Activated CD4-positive, alpha-beta T cell treated with anti-CD3 and anti-CD28 coated beads, Interleukin-2, amount 10 ng/mL, durations not matched to agents 7 days and 5 days (primary cell): ENCODE results near the gene SLC7A10. TPM values are rescaled to one million over a fixed set of nuclear protein-coding genes. Genes with fewer than 3 reads are reported as not detected.

Source experiments
- CTCF ChIA-PET: fragments of 350-600 bp; sonication (Branson Sonifier 250); formaldehyde crosslinking; loops from one replicate; lab custom pipeline; 2021; ENCODE audit warnings: antibody characterized with exemption; lab: Charles Lee
- POLR2A ChIA-PET: fragments of 350-600 bp; sonication (Branson Sonifier 250); formaldehyde crosslinking; loops from one replicate; lab custom pipeline; 2021; ENCODE audit warnings: antibody characterized with exemption; lab: Charles Lee
- DNase-seq: peaks from one replicate; pipeline ENCODE4 v3.0.0-alpha.2; 2020
- H3K27ac Mint-ChIP-seq: one replicate; pipeline ENCODE4 v1.8.0; 2021; ENCODE audit warnings: mild to moderate bottlenecking, moderate library complexity, mixed read lengths
- H3K27me3 Mint-ChIP-seq: one replicate; pipeline ENCODE4 v1.8.0; 2021; ENCODE audit warnings: mixed read lengths
- H3K36me3 Mint-ChIP-seq: one replicate; pipeline ENCODE4 v1.8.0; 2021; ENCODE audit warnings: low read depth, mixed read lengths
- H3K4me1 Mint-ChIP-seq: one replicate; pipeline ENCODE4 v1.8.0; 2021; ENCODE audit warnings: mixed read lengths
- H3K4me3 Mint-ChIP-seq: one replicate; pipeline ENCODE4 v1.8.0; 2021; ENCODE audit warnings: mild to moderate bottlenecking, moderate library complexity, mixed read lengths
- H3K9me3 Mint-ChIP-seq: one replicate; pipeline ENCODE4 v1.8.0; 2021; ENCODE audit warnings: mixed read lengths
- total RNA-seq, 2 experiments: library from RNA; stranded (reverse); gene quantifications; one replicate each; pipeline ENCODE4 v1.2.3, GENCODE V29; 2021

SLC7A10 gene
- total RNA-seq, 2 experiments from 2014 or later, result not detected

GRCh38 chr19:33161201-33161600 lies 64.4 kb downstream of the SLC7A10 start:
- ChIA-PET POLR2A (interaction anchor here (2.5 kb wide), 1 partner anchor 16 kb away, joined by 12 read pairs; no protein-coding TSS in a partner anchor), CTCF (interaction anchor here (1.3 to 10.2 kb wide), 5 partner anchors 10 to 23 kb away, joined by 3 to 58 read pairs (median 5); no protein-coding TSS in a partner anchor)
- H3K27me3 Mint-ChIP-seq, result no peaks in the 10 kb centered on the region
- H3K4me3 Mint-ChIP-seq, result no peak overlapping the region
- H3K4me1 Mint-ChIP-seq, result peaks cover 41% of the 10 kb centered on the region
- no peak for DNase-seq
- peaks cover 4% of the 10 kb centered on the region for H3K9me3 Mint-ChIP-seq
- H3K36me3 Mint-ChIP-seq, result peaks cover 4% of the 10 kb centered on the region
- peak overlapping the region; percentile 88 for H3K27ac Mint-ChIP-seq

GRCh38 chr19:33159893-33160292 lies 65.8 kb downstream of the SLC7A10 start:
- H3K27me3 Mint-ChIP-seq, result no peaks in the 10 kb centered on the region
- DNase-seq, result no peak
- peak overlapping the region; percentile 88 for H3K27ac Mint-ChIP-seq
- peaks cover 41% of the 10 kb centered on the region for H3K4me1 Mint-ChIP-seq
- CTCF ChIA-PET, result interaction anchor here (0.7 to 10.2 kb wide), 7 partner anchors 12 to 1518 kb away, joined by 3 to 58 read pairs (median 4); no protein-coding TSS in a partner anchor
- H3K9me3 Mint-ChIP-seq, result peaks cover 4% of the 10 kb centered on the region
- POLR2A ChIA-PET, result interaction anchor here (0.6 to 2.5 kb wide), 2 partner anchors 17 to 78 kb away, joined by 3 to 12 read pairs; no protein-coding TSS in a partner anchor
- H3K4me3 Mint-ChIP-seq, result peak overlapping the region; percentile 24
- H3K36me3 Mint-ChIP-seq, result peaks cover 4% of the 10 kb centered on the region

GRCh38 chr19:33159149-33159548 lies 66.5 kb downstream of the SLC7A10 start:
- H3K36me3 Mint-ChIP-seq, result peaks cover 4% of the 10 kb centered on the region
- H3K9me3 Mint-ChIP-seq, result peaks cover 4% of the 10 kb centered on the region
- ChIA-PET CTCF (interaction anchor here (10.2 kb wide), 1 partner anchor 18 kb away, joined by 58 read pairs; no protein-coding TSS in a partner anchor), POLR2A (interaction anchor here (2.5 kb wide), 1 partner anchor 18 kb away, joined by 12 read pairs; no protein-coding TSS in a partner anchor)
- H3K27me3 Mint-ChIP-seq, result no peaks in the 10 kb centered on the region
- DNase-seq, result no peak
- no peak overlapping the region for H3K4me3 Mint-ChIP-seq
- H3K4me1 Mint-ChIP-seq, result peaks cover 41% of the 10 kb centered on the region
- no peak overlapping the region for H3K27ac Mint-ChIP-seq

Other genes with a start within 250 kb of the SLC7A10 start
- gene RHPN2, start 161.0 kb downstream of the SLC7A10 start, total RNA-seq, result 1 to 10 TPM; 1.4 TPM
- 10 to 100 TPM; 14.7 to 14.9 TPM for gene GPATCH1, start 144.7 kb downstream of the SLC7A10 start, total RNA-seq
- gene WDR88, start 93.7 kb downstream of the SLC7A10 start, total RNA-seq, result under 1 TPM in 1 of 2 experiments, not detected in 1; 0.27 TPM
- under 1 TPM; 0.08 to 0.20 TPM for gene LRP3, start 31.5 kb downstream of the SLC7A10 start, total RNA-seq
- gene CEBPA, start 76.7 kb upstream of the SLC7A10 start, total RNA-seq, result under 1 TPM; 0.10 TPM
- gene CEBPG, start 147.9 kb upstream of the SLC7A10 start, total RNA-seq, result 10 to 100 TPM; 24.0 to 24.4 TPM